Stimulated activated CD4-positive, alpha-beta T cell treated with anti-CD3 and anti-CD28 coated beads, Interleukin-12 subunit alpha, Interleukin-12 subunit beta, amount 100 ng/mL, for 4 hours (primary cell): Measurements from ENCODE around the gene ANKRD13B.

ENCODE experiments used
- DNase-seq: peaks from one replicate; pipeline ENCODE4 v3.0.0-alpha.2; 2020

The ANKRD13B gene

GRCh38 chr17:29569245-29569950, 23.5 kb upstream of the ANKRD13B start:
- no peak for DNase-seq

GRCh38 chr17:29570521-29570920, 22.4 kb upstream of the ANKRD13B start:
- DNase-seq, result no peak

- DNase-seq, result no peak
These were observed 21.4 kb upstream of the ANKRD13B start for GRCh38 chr17:29571486-29571882.

- no peak for DNase-seq
These were observed 20.9 kb upstream of the ANKRD13B start for GRCh38 chr17:29571883-29572681.

GRCh38 chr17:29572691-29573557, 20.0 kb upstream of the ANKRD13B start:
- peak; percentile 62 for DNase-seq

GRCh38 chr17:29573558-29573869, 19.4 kb upstream of the ANKRD13B start:
- DNase-seq, result no peak

- no peak for DNase-seq
These were observed 18.8 kb upstream of the ANKRD13B start for GRCh38 chr17:29573871-29574731.

- DNase-seq, result no peak
These were observed 18.0 kb upstream of the ANKRD13B start for GRCh38 chr17:29574732-29575510.

- no peak for DNase-seq
These were observed 17.3 kb upstream of the ANKRD13B start for GRCh38 chr17:29575511-29576213.

- no peak for DNase-seq
These were observed 16.5 kb upstream of the ANKRD13B start for GRCh38 chr17:29576214-29577000.

- DNase-seq, result no peak
These were observed 15.9 kb upstream of the ANKRD13B start for GRCh38 chr17:29577001-29577370.

- no peak for DNase-seq
These were observed 15.3 kb upstream of the ANKRD13B start for GRCh38 chr17:29577385-29578211.

GRCh38 chr17:29578626-29579485, 14.1 kb upstream of the ANKRD13B start:
- no peak for DNase-seq

GRCh38 chr17:29579866-29580771, 12.8 kb upstream of the ANKRD13B start:
- peak; percentile 88 for DNase-seq

GRCh38 chr17:29581583-29582253, 11.2 kb upstream of the ANKRD13B start:
- no peak for DNase-seq

GRCh38 chr17:29582254-29582765, 10.6 kb upstream of the ANKRD13B start:
- no peak for DNase-seq
